CD4-positive, CD25-positive, alpha-beta regulatory T cell (primary cell): ENCODE results near the gene CALCB. TPM values are rescaled to one million over a fixed set of nuclear protein-coding genes. Genes with fewer than 3 reads are reported as not detected.
A peak's percentile ranks its signal among the peaks of the same experiment; 100 is the strongest.
"Not testable (repeated sequence)": the region's sequence is repeated elsewhere in the genome, so short reads cannot be mapped to it uniquely, and the experiment has no call there.

Experiments used
- ATAC-seq, 2 donors: fragments of 150-1000 bp; cut with Tn5 transposase; one replicate each; pipeline ENCODE4 v1.10.0; 2021; ENCODE audit warnings: low read depth in 2 of 2, moderate number of reproducible peaks in 2 of 2, moderate library complexity in 1 of 2
- DNase-seq, 3 donors: peaks; one replicate each; pipeline versions ENCODE4 v3.0.0 to v3.0.0-alpha.2; 2012 to 2022; ENCODE audit warnings: mixed read lengths in 1 of 3
- H3K27ac ChIP-seq: one replicate; pipeline ENCODE4 v1.7.0; 2013; ENCODE audit warnings: mild to moderate bottlenecking, low read length; ENCODE audit not compliant: insufficient read depth, poor library complexity, severe bottlenecking
- H3K27me3 ChIP-seq: one replicate; pipeline ENCODE4 v1.7.0; 2013; ENCODE audit warnings: low read length; ENCODE audit not compliant: control insufficient read depth, insufficient read depth
- H3K36me3 ChIP-seq: one replicate; pipeline ENCODE4 v1.7.0; 2013; ENCODE audit warnings: mild to moderate bottlenecking, low read length, moderate library complexity; ENCODE audit not compliant: control insufficient read depth, insufficient read depth
- H3K4me1 ChIP-seq: 2 replicates; pipeline ENCODE4 v1.7.0; 2013; ENCODE audit warnings: mild to moderate bottlenecking, low read length; ENCODE audit not compliant: insufficient read depth, control insufficient read depth, poor library complexity, severe bottlenecking
- H3K4me3 ChIP-seq: one replicate; pipeline ENCODE4 v1.7.0; 2013; ENCODE audit warnings: low read depth, mild to moderate bottlenecking, low read length, moderate library complexity
- H3K9me3 ChIP-seq, 2 experiments: 1 replicate in 1 of 2; 2 replicates in 1 of 2; pipeline ENCODE4 v1.7.0; 2013; ENCODE audit warnings: low read length in 2 of 2, mild to moderate bottlenecking in 1 of 2, moderate library complexity in 1 of 2; ENCODE audit not compliant: control insufficient read depth in 2 of 2
- H3K27ac Mint-ChIP-seq, 3 donors: one replicate each; pipeline ENCODE4 v1.8.0; 2020 to 2022; ENCODE audit warnings: mild to moderate bottlenecking in 3 of 3, mixed read lengths in 3 of 3, moderate library complexity in 2 of 3
- H3K27me3 Mint-ChIP-seq: one replicate; pipeline ENCODE4 v1.8.0; 2022; ENCODE audit warnings: mild to moderate bottlenecking, mixed read lengths
- H3K36me3 Mint-ChIP-seq: one replicate; pipeline ENCODE4 v1.8.0; 2020; ENCODE audit warnings: mixed read lengths
- H3K4me1 Mint-ChIP-seq, 4 donors: one replicate each; pipeline ENCODE4 v1.8.0; 2020 to 2022; ENCODE audit warnings: mixed read lengths in 4 of 4, mild to moderate bottlenecking in 1 of 4
- H3K4me3 Mint-ChIP-seq, 4 donors: one replicate each; pipeline ENCODE4 v1.8.0; 2020 to 2022; ENCODE audit warnings: mild to moderate bottlenecking in 4 of 4, mixed read lengths in 4 of 4, moderate library complexity in 3 of 4
- H3K9me3 Mint-ChIP-seq, 7 donors: one replicate each; pipeline ENCODE4 v1.8.0; 2020 to 2022; ENCODE audit warnings: mixed read lengths in 7 of 7, mild to moderate bottlenecking in 3 of 7, moderate library complexity in 2 of 7
- polyA plus RNA-seq, 4 donors: library from polyadenylated mRNA; unstranded; fragments of 300-500 nt; fragmentation: Illumina TruSeq; gene quantifications; one replicate each; pipeline ENCODE4 v1.2.3, GENCODE V29; 2021
- total RNA-seq: library from RNA; stranded (reverse); gene quantifications from one replicate; pipeline ENCODE4 v1.2.3, GENCODE V29; 2022

The CALCB gene
- total and polyA plus RNA-seq, 5 donors from 2014 or later = 0.25 to 0.38 (median 0.29) TPM

DNA sequence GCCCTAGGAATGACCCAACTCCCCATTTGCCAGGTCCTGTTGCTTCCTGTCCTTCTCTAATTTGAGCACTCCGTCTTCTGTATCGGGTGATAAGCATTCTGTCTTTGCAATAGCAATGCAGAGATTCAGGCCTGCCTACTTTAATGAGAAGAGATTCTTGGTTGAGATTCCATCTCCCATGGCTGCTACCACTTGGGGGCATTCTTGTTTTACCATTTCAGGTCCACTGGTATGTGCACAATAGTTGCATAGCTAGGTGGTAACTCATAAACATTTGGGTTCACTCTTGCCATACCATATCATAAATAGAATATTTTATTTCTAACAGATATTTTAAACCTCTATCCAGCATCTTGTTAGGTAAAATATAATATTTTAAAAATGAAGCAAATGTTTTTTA is 34.4 kb upstream of the CALCB start:
- H3K4me3 Mint-ChIP-seq = no peak overlapping the region
- peaks cover 18% of the 10 kb centered on the region for H3K27me3 Mint-ChIP-seq
- no peaks in the 10 kb centered on the region for H3K36me3 Mint-ChIP-seq
- no peak for ATAC-seq
- Histone ChIP-seq H3K27me3 (peaks cover 6% of the 10 kb centered on the region), H3K4me1 (no peaks in the 10 kb centered on the region), H3K9me3 (no peaks in the 10 kb centered on the region), H3K4me3 (no peak overlapping the region), H3K36me3 (no peaks in the 10 kb centered on the region), H3K27ac (no peak overlapping the region)
- no peaks in the 10 kb centered on the region for H3K4me1 Mint-ChIP-seq
- H3K9me3 Mint-ChIP-seq = peaks cover 0 to 2% (median 0%) of the 10 kb centered on the region in 7 donors
- peak in 1 of 3 donors; percentile 2 for DNase-seq
- H3K27ac Mint-ChIP-seq = no peak overlapping the region

DNA sequence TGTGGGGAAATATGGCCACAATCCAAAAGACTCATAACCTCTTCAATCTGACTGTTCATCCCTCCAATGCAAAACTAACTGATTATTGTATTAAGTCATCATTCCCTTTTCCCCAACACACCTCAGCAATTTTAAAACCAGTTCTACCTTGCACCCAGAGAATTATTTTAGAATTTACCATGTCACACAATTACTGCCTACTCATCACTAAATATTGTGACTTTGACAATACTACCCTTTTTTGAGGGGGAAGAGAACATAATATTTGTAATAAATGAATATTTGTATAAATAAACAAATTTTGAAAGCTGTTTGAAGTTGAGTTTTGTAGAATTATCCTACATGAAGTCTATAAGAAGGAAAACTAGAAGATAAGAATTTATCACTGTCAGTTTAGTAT is 28.2 kb upstream of the CALCB start:
- Histone ChIP-seq H3K27me3 (peaks cover 3% of the 10 kb centered on the region), H3K9me3 (no peaks in the 10 kb centered on the region), H3K27ac (no peak overlapping the region), H3K36me3 (no peaks in the 10 kb centered on the region), H3K4me3 (no peak overlapping the region), H3K4me1 (no peaks in the 10 kb centered on the region)
- no peak overlapping the region for H3K4me3 Mint-ChIP-seq
- H3K36me3 Mint-ChIP-seq = no peaks in the 10 kb centered on the region
- DNase-seq (no peak), ATAC-seq (no peak)
- H3K4me1 Mint-ChIP-seq = no peaks in the 10 kb centered on the region
- peaks cover 17% of the 10 kb centered on the region for H3K27me3 Mint-ChIP-seq
- peaks cover 0 to 1% (median 0%) of the 10 kb centered on the region in 7 donors for H3K9me3 Mint-ChIP-seq
- H3K27ac Mint-ChIP-seq = no peak overlapping the region

DNA sequence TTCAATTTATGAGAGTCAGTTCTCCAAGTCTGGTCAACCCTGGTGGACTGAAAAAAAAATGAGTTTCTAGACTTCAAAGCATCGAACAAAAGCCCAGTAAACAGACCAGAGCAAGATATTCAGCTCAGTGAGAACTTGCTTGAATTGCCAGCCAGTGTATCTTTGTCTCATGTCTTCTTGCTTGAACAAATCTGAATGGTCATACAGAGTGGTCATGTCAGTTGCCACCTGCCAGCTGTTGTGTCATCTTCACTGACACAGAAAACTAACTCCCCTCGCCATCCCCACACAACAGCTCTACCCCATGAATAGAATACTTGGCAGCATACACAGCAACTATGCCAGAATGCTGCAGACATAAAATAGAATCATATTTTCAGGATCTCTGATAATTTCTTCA is 27.5 kb upstream of the CALCB start:
- Histone ChIP-seq H3K4me1 (no peaks in the 10 kb centered on the region), H3K36me3 (no peaks in the 10 kb centered on the region), H3K9me3 (no peaks in the 10 kb centered on the region), H3K4me3 (no peak overlapping the region), H3K27me3 (peaks cover 3% of the 10 kb centered on the region), H3K27ac (no peak overlapping the region)
- H3K9me3 Mint-ChIP-seq = peaks cover 0 to 1% (median 0%) of the 10 kb centered on the region in 7 donors
- DNase-seq (no peak), ATAC-seq (no peak)
- no peak overlapping the region for H3K27ac Mint-ChIP-seq
- no peaks in the 10 kb centered on the region for H3K4me1 Mint-ChIP-seq
- H3K27me3 Mint-ChIP-seq = peaks cover 17% of the 10 kb centered on the region
- H3K4me3 Mint-ChIP-seq = no peak overlapping the region
- H3K36me3 Mint-ChIP-seq = no peaks in the 10 kb centered on the region

DNA sequence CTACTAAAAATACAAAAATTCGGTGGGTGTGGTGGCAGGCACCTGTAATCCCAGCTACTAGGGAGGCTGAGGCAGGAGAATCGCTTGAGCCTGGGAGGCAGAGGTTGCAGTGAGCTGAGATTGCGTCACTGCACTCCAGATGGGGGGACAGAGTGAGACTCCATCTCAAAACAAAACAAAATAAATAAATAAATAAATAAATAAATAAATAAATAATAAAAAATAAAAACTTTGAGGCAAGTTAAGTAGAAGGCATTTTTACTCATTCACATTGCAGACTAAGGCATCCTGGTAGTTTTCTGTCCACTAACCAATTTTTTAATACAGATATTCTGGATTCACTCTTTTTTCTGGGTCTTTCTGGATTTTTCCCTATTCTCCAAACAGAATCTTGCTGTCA is 26.7 kb upstream of the CALCB start:
- not testable (repeated sequence) for H3K36me3 Mint-ChIP-seq, H3K9me3 ChIP-seq, H3K36me3 ChIP-seq, ATAC-seq, H3K4me1 Mint-ChIP-seq, H3K4me1 ChIP-seq, H3K27ac ChIP-seq, H3K4me3 Mint-ChIP-seq, H3K9me3 Mint-ChIP-seq, H3K27me3 ChIP-seq, H3K27ac Mint-ChIP-seq, H3K4me3 ChIP-seq, DNase-seq
- peaks cover 14% of the 10 kb centered on the region for H3K27me3 Mint-ChIP-seq

DNA sequence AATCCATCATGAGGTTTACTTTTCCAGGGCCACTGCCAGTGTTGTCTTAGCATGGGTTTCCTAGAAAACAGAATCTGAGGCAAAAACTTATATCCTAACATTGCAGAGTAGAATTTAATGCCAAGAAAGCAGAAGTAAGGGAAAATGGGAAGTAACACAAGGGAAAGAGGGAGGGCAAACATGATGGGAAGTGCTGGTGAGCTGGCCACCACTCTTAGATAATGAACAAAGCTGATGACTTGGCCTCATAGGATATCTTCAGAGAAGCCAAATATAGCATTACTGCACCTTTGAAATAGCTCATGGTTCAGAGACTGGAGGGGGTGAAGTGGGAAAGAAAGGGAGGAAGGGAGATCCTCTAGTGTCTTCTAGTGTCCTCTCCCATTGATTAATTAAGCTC is 24.8 kb upstream of the CALCB start:
- no peak overlapping the region for H3K4me3 Mint-ChIP-seq
- Histone ChIP-seq H3K4me3 (no peak overlapping the region), H3K36me3 (no peaks in the 10 kb centered on the region), H3K9me3 (no peaks in the 10 kb centered on the region), H3K27ac (no peak overlapping the region), H3K4me1 (no peaks in the 10 kb centered on the region), H3K27me3 (peaks cover 3% of the 10 kb centered on the region)
- no peak for DNase-seq
- no peak for ATAC-seq
- H3K27me3 Mint-ChIP-seq = peaks cover 11% of the 10 kb centered on the region
- H3K9me3 Mint-ChIP-seq = peaks cover 0 to 4% (median 0%) of the 10 kb centered on the region in 7 donors
- no peak overlapping the region for H3K27ac Mint-ChIP-seq
- no peaks in the 10 kb centered on the region for H3K4me1 Mint-ChIP-seq
- H3K36me3 Mint-ChIP-seq = no peaks in the 10 kb centered on the region

DNA sequence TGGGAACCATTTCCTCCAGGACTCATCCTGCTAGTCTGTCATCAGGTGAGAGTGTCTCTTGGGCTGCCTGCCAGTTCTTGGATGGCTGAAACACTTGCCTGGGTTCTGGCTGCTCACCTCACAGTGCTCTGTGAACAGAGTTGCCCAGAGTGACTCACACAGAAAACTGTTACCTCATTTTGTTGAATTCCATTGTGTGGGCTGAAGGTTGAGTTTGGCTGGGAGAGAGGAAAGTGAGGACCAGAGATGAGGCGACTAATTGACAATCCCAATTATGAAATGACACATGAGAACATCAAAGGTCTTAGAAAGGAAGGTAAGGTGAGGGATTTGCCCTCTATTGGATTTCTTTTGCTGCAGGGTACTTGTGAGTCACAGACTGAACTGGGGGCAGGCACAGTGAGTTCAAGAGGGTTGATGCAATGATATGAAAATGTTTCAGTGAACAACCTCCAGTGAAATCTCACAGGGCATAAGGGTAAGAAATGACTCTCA is 20.2 kb upstream of the CALCB start:
- Mint-ChIP-seq H3K4me3 (no peak overlapping the region), H3K9me3 (peaks cover 0 to 5% (median 0%) of the 10 kb centered on the region in 7 donors), H3K27me3 (no peaks in the 10 kb centered on the region), H3K27ac (no peak overlapping the region), H3K4me1 (no peaks in the 10 kb centered on the region), H3K36me3 (no peaks in the 10 kb centered on the region)
- no peaks in the 10 kb centered on the region for H3K4me1 ChIP-seq
- DNase-seq = no peak
- no peak overlapping the region for H3K4me3 ChIP-seq
- H3K9me3 ChIP-seq = no peaks in the 10 kb centered on the region
- ATAC-seq = no peak
- H3K27ac ChIP-seq = no peak overlapping the region
- no peaks in the 10 kb centered on the region for H3K36me3 ChIP-seq
- H3K27me3 ChIP-seq = peaks cover 4% of the 10 kb centered on the region

DNA sequence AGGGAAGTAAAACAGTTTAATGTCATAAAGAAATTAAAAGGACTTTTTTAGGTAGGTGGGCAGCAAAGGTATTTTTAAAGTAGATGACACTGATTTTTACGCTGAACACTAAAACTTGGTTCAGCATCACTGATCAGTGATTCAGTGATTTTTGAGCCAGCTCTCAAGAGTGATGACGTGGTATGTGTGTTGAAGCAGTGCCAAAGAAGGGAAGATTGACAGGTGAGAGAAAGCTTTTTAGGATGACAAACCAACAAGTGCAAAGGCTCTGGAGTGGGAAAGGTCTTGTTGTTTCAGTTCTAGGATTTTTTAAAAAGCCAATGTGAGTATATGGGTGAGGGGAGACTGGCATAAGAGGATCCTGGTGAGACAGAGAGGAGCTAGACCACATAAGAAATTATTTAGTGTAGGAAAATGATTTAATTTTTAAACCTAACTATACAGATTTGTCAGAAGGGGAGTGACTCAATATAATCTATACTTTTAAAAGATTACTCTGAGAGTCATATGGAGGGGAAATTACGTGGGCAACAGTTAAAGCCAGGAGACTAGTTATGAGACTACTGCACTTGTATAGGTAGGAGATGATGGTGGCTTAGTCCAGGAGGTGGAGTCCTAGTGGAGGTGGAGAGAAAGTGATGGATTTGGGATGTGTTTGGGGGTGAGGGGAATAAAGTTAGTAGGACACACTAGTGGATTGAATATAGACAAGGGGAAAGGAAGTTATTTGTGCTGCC is 17.6 kb upstream of the CALCB start:
- no peaks in the 10 kb centered on the region for H3K27me3 Mint-ChIP-seq
- H3K4me1 Mint-ChIP-seq = peaks cover 0 to 3% (median 0%) of the 10 kb centered on the region in 4 donors
- Histone ChIP-seq H3K36me3 (no peaks in the 10 kb centered on the region), H3K27me3 (peaks cover 4% of the 10 kb centered on the region), H3K4me3 (no peak overlapping the region), H3K4me1 (no peaks in the 10 kb centered on the region), H3K9me3 (no peaks in the 10 kb centered on the region), H3K27ac (no peak overlapping the region)
- no peaks in the 10 kb centered on the region for H3K36me3 Mint-ChIP-seq
- DNase-seq (no peak), ATAC-seq (no peak)
- H3K9me3 Mint-ChIP-seq = peaks cover 0 to 5% (median 0%) of the 10 kb centered on the region in 7 donors
- no peak overlapping the region for H3K4me3 Mint-ChIP-seq
- H3K27ac Mint-ChIP-seq = no peak overlapping the region

DNA sequence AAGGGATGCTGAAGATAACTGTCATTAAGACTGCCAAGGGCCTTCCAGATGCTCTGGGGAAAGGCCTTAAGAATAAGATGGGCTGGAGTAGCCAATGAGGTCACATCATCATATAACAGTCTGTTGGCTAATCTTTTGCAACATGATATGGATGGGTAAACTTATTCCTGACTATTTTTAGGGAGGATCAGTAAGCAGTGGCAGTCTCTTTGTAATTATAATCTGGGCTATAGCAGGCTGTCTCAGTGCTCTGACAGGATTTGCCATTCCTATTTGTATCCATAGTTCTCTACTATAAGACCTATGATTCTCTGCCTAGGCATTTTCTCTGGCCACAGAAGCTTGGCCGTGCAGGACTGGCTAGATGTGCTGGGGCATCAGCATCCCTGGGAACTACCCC is 16.1 kb upstream of the CALCB start:
- Mint-ChIP-seq H3K36me3 (no peaks in the 10 kb centered on the region), H3K4me3 (no peak overlapping the region), H3K4me1 (peaks cover 0 to 3% (median 0%) of the 10 kb centered on the region in 4 donors), H3K27me3 (no peaks in the 10 kb centered on the region), H3K27ac (no peak overlapping the region), H3K9me3 (peaks cover 0 to 3% (median 0%) of the 10 kb centered on the region in 7 donors)
- Histone ChIP-seq H3K4me1 (no peaks in the 10 kb centered on the region), H3K27me3 (peaks cover 4% of the 10 kb centered on the region), H3K36me3 (no peaks in the 10 kb centered on the region), H3K4me3 (no peak overlapping the region), H3K9me3 (no peaks in the 10 kb centered on the region), H3K27ac (no peak overlapping the region)
- ATAC-seq = no peak
- no peak for DNase-seq
